Measurements from ENCODE around the gene SKIDA1. TPM values are rescaled to one million over a fixed set of nuclear protein-coding genes. Genes with fewer than 3 reads are reported as not detected.

Gene SKIDA1
- total RNA-seq, 1 experiment from 2014 or later = 9.4 TPM

DNA sequence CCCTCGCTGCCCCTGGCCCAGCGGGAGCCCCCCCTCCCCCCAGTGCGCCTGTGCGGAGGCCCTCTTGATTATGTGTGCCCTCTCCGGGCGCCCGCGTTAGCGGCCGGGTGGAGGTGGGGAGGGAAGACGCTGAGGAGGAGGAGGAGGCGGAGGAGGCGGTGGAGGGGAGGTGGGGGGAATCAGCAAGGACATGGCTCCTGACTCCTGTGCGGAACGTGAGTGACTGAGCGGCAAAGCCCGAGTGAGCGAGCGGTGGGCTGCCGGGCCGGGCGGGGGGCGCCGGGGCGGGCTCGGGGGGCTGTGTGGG lies 8.8 kb upstream of the SKIDA1 start:
- TF ChIP-seq, protein P1, sequence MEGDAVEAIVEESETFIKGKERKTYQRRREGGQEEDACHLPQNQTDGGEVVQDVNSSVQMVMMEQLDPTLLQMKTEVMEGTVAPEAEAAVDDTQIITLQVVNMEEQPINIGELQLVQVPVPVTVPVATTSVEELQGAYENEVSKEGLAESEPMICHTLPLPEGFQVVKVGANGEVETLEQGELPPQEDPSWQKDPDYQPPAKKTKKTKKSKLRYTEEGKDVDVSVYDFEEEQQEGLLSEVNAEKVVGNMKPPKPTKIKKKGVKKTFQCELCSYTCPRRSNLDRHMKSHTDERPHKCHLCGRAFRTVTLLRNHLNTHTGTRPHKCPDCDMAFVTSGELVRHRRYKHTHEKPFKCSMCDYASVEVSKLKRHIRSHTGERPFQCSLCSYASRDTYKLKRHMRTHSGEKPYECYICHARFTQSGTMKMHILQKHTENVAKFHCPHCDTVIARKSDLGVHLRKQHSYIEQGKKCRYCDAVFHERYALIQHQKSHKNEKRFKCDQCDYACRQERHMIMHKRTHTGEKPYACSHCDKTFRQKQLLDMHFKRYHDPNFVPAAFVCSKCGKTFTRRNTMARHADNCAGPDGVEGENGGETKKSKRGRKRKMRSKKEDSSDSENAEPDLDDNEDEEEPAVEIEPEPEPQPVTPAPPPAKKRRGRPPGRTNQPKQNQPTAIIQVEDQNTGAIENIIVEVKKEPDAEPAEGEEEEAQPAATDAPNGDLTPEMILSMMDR (IDR thresholded peaks at IDR 0.05) = no peak
- TF ChIP-seq CREM (CRISPR knock-in tag; IDR thresholded peaks at IDR 0.05) (no peak), RORB (CRISPR knock-in tag; IDR thresholded peaks at IDR 0.05) (no peak), FOXK1 (CRISPR knock-in tag; IDR thresholded peaks at IDR 0.05) (no peak), ZNF396 (CRISPR knock-in tag; IDR thresholded peaks at IDR 0.05; ENCODE audit: borderline replicate concordance) (no peak), ZNF423 (CRISPR knock-in tag; IDR thresholded peaks at IDR 0.05) (peak; percentile 18; the same call in 1 of the 2 replicates), ZNF232 (CRISPR knock-in tag; IDR thresholded peaks at IDR 0.05) (no peak)
- TF ChIP-seq, protein P2, sequence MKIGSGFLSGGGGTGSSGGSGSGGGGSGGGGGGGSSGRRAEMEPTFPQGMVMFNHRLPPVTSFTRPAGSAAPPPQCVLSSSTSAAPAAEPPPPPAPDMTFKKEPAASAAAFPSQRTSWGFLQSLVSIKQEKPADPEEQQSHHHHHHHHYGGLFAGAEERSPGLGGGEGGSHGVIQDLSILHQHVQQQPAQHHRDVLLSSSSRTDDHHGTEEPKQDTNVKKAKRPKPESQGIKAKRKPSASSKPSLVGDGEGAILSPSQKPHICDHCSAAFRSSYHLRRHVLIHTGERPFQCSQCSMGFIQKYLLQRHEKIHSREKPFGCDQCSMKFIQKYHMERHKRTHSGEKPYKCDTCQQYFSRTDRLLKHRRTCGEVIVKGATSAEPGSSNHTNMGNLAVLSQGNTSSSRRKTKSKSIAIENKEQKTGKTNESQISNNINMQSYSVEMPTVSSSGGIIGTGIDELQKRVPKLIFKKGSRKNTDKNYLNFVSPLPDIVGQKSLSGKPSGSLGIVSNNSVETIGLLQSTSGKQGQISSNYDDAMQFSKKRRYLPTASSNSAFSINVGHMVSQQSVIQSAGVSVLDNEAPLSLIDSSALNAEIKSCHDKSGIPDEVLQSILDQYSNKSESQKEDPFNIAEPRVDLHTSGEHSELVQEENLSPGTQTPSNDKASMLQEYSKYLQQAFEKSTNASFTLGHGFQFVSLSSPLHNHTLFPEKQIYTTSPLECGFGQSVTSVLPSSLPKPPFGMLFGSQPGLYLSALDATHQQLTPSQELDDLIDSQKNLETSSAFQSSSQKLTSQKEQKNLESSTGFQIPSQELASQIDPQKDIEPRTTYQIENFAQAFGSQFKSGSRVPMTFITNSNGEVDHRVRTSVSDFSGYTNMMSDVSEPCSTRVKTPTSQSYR (CRISPR knock-in tag; IDR thresholded peaks at IDR 0.05) = 0 out of 2 replicates have a peak, but pooled peaks have one; percentile 31
- TF ChIP-seq, protein P3, sequence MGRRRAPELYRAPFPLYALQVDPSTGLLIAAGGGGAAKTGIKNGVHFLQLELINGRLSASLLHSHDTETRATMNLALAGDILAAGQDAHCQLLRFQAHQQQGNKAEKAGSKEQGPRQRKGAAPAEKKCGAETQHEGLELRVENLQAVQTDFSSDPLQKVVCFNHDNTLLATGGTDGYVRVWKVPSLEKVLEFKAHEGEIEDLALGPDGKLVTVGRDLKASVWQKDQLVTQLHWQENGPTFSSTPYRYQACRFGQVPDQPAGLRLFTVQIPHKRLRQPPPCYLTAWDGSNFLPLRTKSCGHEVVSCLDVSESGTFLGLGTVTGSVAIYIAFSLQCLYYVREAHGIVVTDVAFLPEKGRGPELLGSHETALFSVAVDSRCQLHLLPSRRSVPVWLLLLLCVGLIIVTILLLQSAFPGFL (CRISPR knock-in tag; IDR thresholded peaks at IDR 0.05; ENCODE audit: borderline replicate concordance) = no peak
- TF ChIP-seq, protein P4, sequence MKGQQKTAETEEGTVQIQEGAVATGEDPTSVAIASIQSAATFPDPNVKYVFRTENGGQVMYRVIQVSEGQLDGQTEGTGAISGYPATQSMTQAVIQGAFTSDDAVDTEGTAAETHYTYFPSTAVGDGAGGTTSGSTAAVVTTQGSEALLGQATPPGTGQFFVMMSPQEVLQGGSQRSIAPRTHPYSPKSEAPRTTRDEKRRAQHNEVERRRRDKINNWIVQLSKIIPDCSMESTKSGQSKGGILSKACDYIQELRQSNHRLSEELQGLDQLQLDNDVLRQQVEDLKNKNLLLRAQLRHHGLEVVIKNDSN (CRISPR knock-in tag; IDR thresholded peaks at IDR 0.05) = no peak
- H3K27ac Mint-ChIP-seq = no peak overlapping the region
- POLR2A ChIA-PET = interaction anchor here (0.9 kb wide), 1 partner anchor 38 kb away, joined by 3 read pairs; no protein-coding TSS in a partner anchor
- H3K27me3 Mint-ChIP-seq (ENCODE audit: low read depth) = no peaks in the 10 kb centered on the region
- no peaks in the 10 kb centered on the region for H3K9me3 Mint-ChIP-seq
- ATAC-seq = no peak
- peak overlapping the region; percentile 73 for H3K4me3 Mint-ChIP-seq
- peaks cover 47% of the 10 kb centered on the region for H3K4me1 Mint-ChIP-seq
- CTCF ChIA-PET = interaction anchor here (0.9 kb wide), 1 partner anchor 27 kb away, joined by 3 read pairs; no protein-coding TSS in a partner anchor
- peaks cover 14% of the 10 kb centered on the region for H3K36me3 Mint-ChIP-seq
- no peak for DNase-seq (ENCODE audit: low spot score)

DNA sequence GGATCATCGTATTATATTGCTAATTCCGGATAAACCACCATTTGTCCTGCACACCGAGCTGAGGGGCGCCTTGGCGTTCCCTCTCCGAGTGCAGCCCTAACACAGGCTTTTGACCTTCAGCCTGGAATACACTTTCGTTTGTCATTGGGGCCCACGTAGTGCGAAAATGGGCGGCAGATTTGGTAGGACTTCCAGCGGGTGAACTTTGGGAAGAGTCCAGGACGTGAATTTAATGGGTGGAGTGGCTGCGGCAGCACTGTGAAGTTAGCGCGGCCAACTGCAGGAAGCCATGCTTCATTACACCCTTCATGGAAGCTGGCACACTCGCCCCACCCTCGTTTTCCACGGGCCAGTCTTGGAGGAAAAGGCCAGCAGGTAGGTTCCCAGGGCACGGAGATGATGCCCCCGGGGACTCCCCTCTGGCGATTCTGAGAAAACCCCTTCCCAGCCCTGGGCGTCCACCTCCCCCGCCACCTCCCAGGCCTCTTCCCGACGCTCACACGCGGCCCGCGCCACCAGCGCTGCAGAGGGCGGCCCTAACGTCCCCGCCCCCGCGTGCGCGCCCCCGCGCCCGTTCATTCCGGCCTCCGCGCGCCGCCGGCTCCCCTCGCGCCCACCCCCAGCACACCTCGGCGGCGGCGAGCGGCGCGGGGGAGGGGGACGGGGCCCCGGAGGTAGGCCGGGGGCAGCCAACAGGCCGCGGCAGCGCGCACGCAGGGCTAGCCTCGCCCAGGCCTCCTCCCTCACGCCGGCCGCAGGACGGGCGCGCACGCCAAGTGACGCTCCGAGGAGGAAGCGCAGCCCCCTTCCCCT lies 8.2 kb upstream of the SKIDA1 start, which contains the start of gene MLLT10:
TSS of gene MLLT10 (plus strand) at position 766 of the 813 bp plus-strand sequence. CDS start 413 bp downstream, outside the sequence.
- Mint-ChIP-seq H3K9me3 (no peaks in the 10 kb centered on the region), H3K27me3 (ENCODE audit: low read depth) (no peaks in the 10 kb centered on the region), H3K4me1 (peaks cover 48% of the 10 kb centered on the region), H3K27ac (peak within 1 kb of the TSS; percentile 99), H3K36me3 (peaks cover 9% of the 10 kb centered on the region), H3K4me3 (peak within 1 kb of the TSS; percentile 88)
- peak; percentile 95 for DNase-seq (ENCODE audit: low spot score)
- CTCF ChIA-PET = interaction anchor here (0.9 kb wide), 1 partner anchor 27 kb away, joined by 3 read pairs; no protein-coding TSS in a partner anchor
- POLR2A ChIA-PET = interaction anchor here (0.8 to 1.1 kb wide), 6 partner anchors 17 to 38 kb away, joined by 3 to 4 read pairs (median 3); no protein-coding TSS in a partner anchor
- peak; percentile 90 for ATAC-seq
- TF ChIP-seq, protein P5, sequence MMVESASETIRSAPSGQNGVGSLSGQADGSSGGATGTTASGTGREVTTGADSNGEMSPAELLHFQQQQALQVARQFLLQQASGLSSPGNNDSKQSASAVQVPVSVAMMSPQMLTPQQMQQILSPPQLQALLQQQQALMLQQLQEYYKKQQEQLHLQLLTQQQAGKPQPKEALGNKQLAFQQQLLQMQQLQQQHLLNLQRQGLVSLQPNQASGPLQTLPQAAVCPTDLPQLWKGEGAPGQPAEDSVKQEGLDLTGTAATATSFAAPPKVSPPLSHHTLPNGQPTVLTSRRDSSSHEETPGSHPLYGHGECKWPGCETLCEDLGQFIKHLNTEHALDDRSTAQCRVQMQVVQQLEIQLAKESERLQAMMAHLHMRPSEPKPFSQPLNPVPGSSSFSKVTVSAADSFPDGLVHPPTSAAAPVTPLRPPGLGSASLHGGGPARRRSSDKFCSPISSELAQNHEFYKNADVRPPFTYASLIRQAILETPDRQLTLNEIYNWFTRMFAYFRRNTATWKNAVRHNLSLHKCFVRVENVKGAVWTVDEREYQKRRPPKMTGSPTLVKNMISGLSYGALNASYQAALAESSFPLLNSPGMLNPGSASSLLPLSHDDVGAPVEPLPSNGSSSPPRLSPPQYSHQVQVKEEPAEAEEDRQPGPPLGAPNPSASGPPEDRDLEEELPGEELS (CRISPR knock-in tag; IDR thresholded peaks at IDR 0.05) = peak; percentile 43; the same call in 1 of the 2 replicates
- TF ChIP-seq, protein P6, sequence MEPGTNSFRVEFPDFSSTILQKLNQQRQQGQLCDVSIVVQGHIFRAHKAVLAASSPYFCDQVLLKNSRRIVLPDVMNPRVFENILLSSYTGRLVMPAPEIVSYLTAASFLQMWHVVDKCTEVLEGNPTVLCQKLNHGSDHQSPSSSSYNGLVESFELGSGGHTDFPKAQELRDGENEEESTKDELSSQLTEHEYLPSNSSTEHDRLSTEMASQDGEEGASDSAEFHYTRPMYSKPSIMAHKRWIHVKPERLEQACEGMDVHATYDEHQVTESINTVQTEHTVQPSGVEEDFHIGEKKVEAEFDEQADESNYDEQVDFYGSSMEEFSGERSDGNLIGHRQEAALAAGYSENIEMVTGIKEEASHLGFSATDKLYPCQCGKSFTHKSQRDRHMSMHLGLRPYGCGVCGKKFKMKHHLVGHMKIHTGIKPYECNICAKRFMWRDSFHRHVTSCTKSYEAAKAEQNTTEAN (CRISPR knock-in tag; IDR thresholded peaks at IDR 0.05) = no peak
- TF ChIP-seq FOXP1 (CRISPR knock-in tag; IDR thresholded peaks at IDR 0.05; ENCODE audit: borderline replicate concordance) = peak; percentile 57; the same call in 1 of the 2 replicates
- TF ChIP-seq, protein P7, sequence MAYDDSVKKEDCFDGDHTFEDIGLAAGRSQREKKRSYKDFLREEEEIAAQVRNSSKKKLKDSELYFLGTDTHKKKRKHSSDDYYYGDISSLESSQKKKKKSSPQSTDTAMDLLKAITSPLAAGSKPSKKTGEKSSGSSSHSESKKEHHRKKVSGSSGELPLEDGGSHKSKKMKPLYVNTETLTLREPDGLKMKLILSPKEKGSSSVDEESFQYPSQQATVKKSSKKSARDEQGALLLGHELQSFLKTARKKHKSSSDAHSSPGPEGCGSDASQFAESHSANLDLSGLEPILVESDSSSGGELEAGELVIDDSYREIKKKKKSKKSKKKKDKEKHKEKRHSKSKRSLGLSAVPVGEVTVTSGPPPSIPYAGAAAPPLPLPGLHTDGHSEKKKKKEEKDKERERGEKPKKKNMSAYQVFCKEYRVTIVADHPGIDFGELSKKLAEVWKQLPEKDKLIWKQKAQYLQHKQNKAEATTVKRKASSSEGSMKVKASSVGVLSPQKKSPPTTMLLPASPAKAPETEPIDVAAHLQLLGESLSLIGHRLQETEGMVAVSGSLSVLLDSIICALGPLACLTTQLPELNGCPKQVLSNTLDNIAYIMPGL (CRISPR knock-in tag; IDR thresholded peaks at IDR 0.05) = peak; percentile 58; the same call in 1 of the 2 replicates
- TF ChIP-seq NFYB (CRISPR knock-in tag; conservative IDR thresholded peaks at IDR 0.05; ENCODE audit: low read depth) = no peak
- TF ChIP-seq ZNF232 (CRISPR knock-in tag; IDR thresholded peaks at IDR 0.05) = no peak; the same call in 1 of the 2 replicates
- no peak for TF ChIP-seq SMAD4 (CRISPR knock-in tag; IDR thresholded peaks at IDR 0.05)
- TF ChIP-seq, protein P8, sequence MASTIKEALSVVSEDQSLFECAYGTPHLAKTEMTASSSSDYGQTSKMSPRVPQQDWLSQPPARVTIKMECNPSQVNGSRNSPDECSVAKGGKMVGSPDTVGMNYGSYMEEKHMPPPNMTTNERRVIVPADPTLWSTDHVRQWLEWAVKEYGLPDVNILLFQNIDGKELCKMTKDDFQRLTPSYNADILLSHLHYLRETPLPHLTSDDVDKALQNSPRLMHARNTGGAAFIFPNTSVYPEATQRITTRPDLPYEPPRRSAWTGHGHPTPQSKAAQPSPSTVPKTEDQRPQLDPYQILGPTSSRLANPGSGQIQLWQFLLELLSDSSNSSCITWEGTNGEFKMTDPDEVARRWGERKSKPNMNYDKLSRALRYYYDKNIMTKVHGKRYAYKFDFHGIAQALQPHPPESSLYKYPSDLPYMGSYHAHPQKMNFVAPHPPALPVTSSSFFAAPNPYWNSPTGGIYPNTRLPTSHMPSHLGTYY (CRISPR knock-in tag; IDR thresholded peaks at IDR 0.05) = no peak
- peak; percentile 65; the same call in 1 of the 2 replicates for TF ChIP-seq CREM (CRISPR knock-in tag; IDR thresholded peaks at IDR 0.05)
- TF ChIP-seq, protein P9, sequence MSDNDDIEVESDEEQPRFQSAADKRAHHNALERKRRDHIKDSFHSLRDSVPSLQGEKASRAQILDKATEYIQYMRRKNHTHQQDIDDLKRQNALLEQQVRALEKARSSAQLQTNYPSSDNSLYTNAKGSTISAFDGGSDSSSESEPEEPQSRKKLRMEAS (CRISPR knock-in tag; IDR thresholded peaks at IDR 0.05) = peak; percentile 60; the same call in 1 of the 2 replicates
- TF ChIP-seq SMAD3 (CRISPR knock-in tag; IDR thresholded peaks at IDR 0.05; ENCODE audit: borderline replicate concordance) = no peak
